Body of pancreas (tissue), 4 donors: ENCODE results near the gene PTPN12. TPM values are rescaled to one million over a fixed set of nuclear protein-coding genes. Genes with fewer than 3 reads are reported as not detected.

Source experiments
- ATAC-seq: fragments of 150-250 bp; one replicate; pipeline ENCODE4 v1.9.1; 2016
- DNase-seq, 4 donors: peaks; one replicate each; pipeline ENCODE4 v3.0.0-alpha.2; 2019
- H3K27ac ChIP-seq, 4 donors: fragments of 200-600 bp; sonication (generic); 1 replicate in 3 of 4; 2 replicates in 1 of 4; pipeline versions ENCODE4 v1.5.1 to v1.6.1; 2016 to 2019; ENCODE audit warnings: mild to moderate bottlenecking in 1 of 4, mixed read lengths in 1 of 4, moderate library complexity in 1 of 4
- H3K27me3 ChIP-seq, 2 donors: fragments of 200-600 bp; sonication (generic); one replicate each; pipeline ENCODE4 v1.6.0; 2016; ENCODE audit warnings: mild to moderate bottlenecking in 1 of 2
- H3K36me3 ChIP-seq, 2 donors: fragments of 200-600 bp; sonication (generic); replicated peaks in 1 of 2; 2 replicates each; pipeline ENCODE4 v1.5.1; 2016; ENCODE audit warnings: low read depth in 2 of 2; ENCODE audit not compliant: insufficient read depth in 1 of 2
- H3K4me1 ChIP-seq: fragments of 200-600 bp; sonication (generic); one replicate; pipeline ENCODE4 v1.6.0; 2016
- H3K4me3 ChIP-seq, 2 donors: fragments of 200-600 bp; sonication (generic); 1 replicate in 1 of 2; 2 replicates in 1 of 2; pipeline ENCODE4 v1.5.1; 2016 to 2019
- H3K9me3 ChIP-seq, 3 donors: fragments of 200-600 bp; sonication (generic); 1 replicate in 2 of 3; 2 replicates in 1 of 3; pipeline ENCODE4 v1.5.1; 2016
- CTCF ChIP-seq, 7 experiments: fragments of 450-650 bp in 4 of 7; fragments of 200-600 bp in 3 of 7; sonication (generic) in 3 of 7; IDR thresholded peaks; one replicate each; pipeline ENCODE4 v1.5.1; 2016 to 2019; ENCODE audit warnings: antibody characterized with exemption in 7 of 7
- POLR2A ChIP-seq, 3 donors: fragments of 450-650 bp; IDR thresholded peaks; one replicate each; pipeline ENCODE4 v1.6.1; 2016; ENCODE audit warnings: antibody characterized with exemption in 3 of 3, mild to moderate bottlenecking in 2 of 3
- WGBS, 2 donors: methylation state at CpG; one replicate each; pipeline ENCODE4 v1.1.5; 2017; 5-methylcytosine and 5-hydroxymethylcytosine counted together
- intact Hi-C: fragments of 100-400 bp; cut with DNase I; formaldehyde crosslinking; loops from one replicate; pipeline ENCODE4 v1.15.1; 2023
- total RNA-seq, 2 donors: library from RNA; depleted of rRNA; stranded (reverse); fragments of >200 nt; gene quantifications; one replicate each; pipeline ENCODE4 v1.1.0, GENCODE V29; 2016

Gene PTPN12
- total RNA-seq, 2 donors from 2014 or later = 39.7 to 57.4 TPM

- DNase-seq = no peak
- no peak overlapping the region for H3K27ac ChIP-seq
- H3K36me3 ChIP-seq = no peaks in the 10 kb centered on the region
- H3K9me3 ChIP-seq = no peaks in the 10 kb centered on the region
- no peak for TF ChIP-seq POLR2A (IDR thresholded peaks at IDR 0.05)
- TF ChIP-seq CTCF (IDR thresholded peaks at IDR 0.05) = no peak
- no peak overlapping the region for H3K4me3 ChIP-seq
- no peaks in the 10 kb centered on the region for H3K27me3 ChIP-seq
- peaks cover 19% of the 10 kb centered on the region for H3K4me1 ChIP-seq
- intact Hi-C loops = no loop called here
- ATAC-seq = no peak
- WGBS, 2 donors = 67 to 79% methylated on average over 1 of the region's 1 CpG
Observed at GRCh38 chr7:77542409-77542808, 5.3 kb downstream of the PTPN12 start.

- Histone ChIP-seq H3K9me3 (no peaks in the 10 kb centered on the region), H3K27me3 (no peaks in the 10 kb centered on the region), H3K27ac (no peak overlapping the region), H3K36me3 (no peaks in the 10 kb centered on the region), H3K4me3 (no peak overlapping the region), H3K4me1 (peaks cover 19% of the 10 kb centered on the region)
- intact Hi-C loops = no loop called here
- TF ChIP-seq POLR2A (IDR thresholded peaks at IDR 0.05) = no peak
- no peak for TF ChIP-seq CTCF (IDR thresholded peaks at IDR 0.05)
- WGBS, 2 donors = 42 to 57% methylated on average over 2 of the region's 2 CpGs
- ATAC-seq = no peak
- no peak for DNase-seq
Observed at GRCh38 chr7:77542895-77543294, 5.8 kb downstream of the PTPN12 start.

GRCh38 chr7:77543910-77544309 lies 6.8 kb downstream of the PTPN12 start:
- no peaks in the 10 kb centered on the region for H3K9me3 ChIP-seq
- no peak overlapping the region for H3K4me3 ChIP-seq
- no peaks in the 10 kb centered on the region for H3K27me3 ChIP-seq
- no peaks in the 10 kb centered on the region for H3K36me3 ChIP-seq
- DNase-seq (no peak), ATAC-seq (no peak)
- 87 to 90% methylated on average over 4 of the region's 4 CpGs for WGBS, 2 donors
- H3K27ac ChIP-seq = no peak overlapping the region
- intact Hi-C loops = no loop called here
- peaks cover 23% of the 10 kb centered on the region for H3K4me1 ChIP-seq
- TF ChIP-seq CTCF (IDR thresholded peaks at IDR 0.05) (no peak), POLR2A (IDR thresholded peaks at IDR 0.05) (no peak)

- no peak for TF ChIP-seq POLR2A (IDR thresholded peaks at IDR 0.05)
- TF ChIP-seq CTCF (IDR thresholded peaks at IDR 0.05) = no peak
Observed at GRCh38 chr7:77544518-77544917, 7.4 kb downstream of the PTPN12 start.

GRCh38 chr7:77548206-77548605 lies 11.1 kb downstream of the PTPN12 start:
- DNase-seq (no peak), ATAC-seq (no peak)
- Histone ChIP-seq H3K27me3 (no peaks in the 10 kb centered on the region), H3K4me3 (no peak overlapping the region), H3K4me1 (peaks cover 7% of the 10 kb centered on the region), H3K9me3 (no peaks in the 10 kb centered on the region), H3K36me3 (no peaks in the 10 kb centered on the region), H3K27ac (no peak overlapping the region)
- intact Hi-C loops = no loop called here
- whole genome bisulfite sequencing, 2 donors = 61 to 74% methylated on average over 3 of the region's 3 CpGs
- TF ChIP-seq POLR2A (IDR thresholded peaks at IDR 0.05) (no peak), CTCF (IDR thresholded peaks at IDR 0.05) (no peak)

More at GRCh38 chr7:77544518-77544917, 7.4 kb downstream of the PTPN12 start:
- no peak overlapping the region for H3K4me3 ChIP-seq
- intact Hi-C loops = no loop called here
- H3K9me3 ChIP-seq = no peaks in the 10 kb centered on the region
- H3K27ac ChIP-seq = no peak overlapping the region
- no peak for ATAC-seq
- peaks cover 24% of the 10 kb centered on the region for H3K4me1 ChIP-seq
- no peaks in the 10 kb centered on the region for H3K27me3 ChIP-seq
- H3K36me3 ChIP-seq = no peaks in the 10 kb centered on the region
- no peak for DNase-seq
- WGBS, 2 donors = 74 to 81% methylated on average over 2 of the region's 2 CpGs
